HepG2 (cell line): ENCODE results near the gene CELF4. TPM values are rescaled to one million over a fixed set of nuclear protein-coding genes. Genes with fewer than 3 reads are reported as not detected.

Experiments used
- ATAC-seq: fragments of 200-7000 bp; cut with Tn5 transposase; 3 replicates; pipeline ENCODE4 v1.9.1; 2020; ENCODE audit warnings: mild to moderate bottlenecking, moderate library complexity
- BruUV-seq: library from RNA; stranded (reverse); fragments of 400-500 nt; replicated peaks from 2 replicates; lab custom pipeline; 2021; lab: Mats Ljungman, UMichigan
- CTCF ChIA-PET: fragments of 300-600 bp; formaldehyde crosslinking; extraction: SDS; loops from one replicate; lab custom pipeline; 2021; ENCODE audit warnings: low total read pairs, inconsistent platforms, low intra/inter-chr PET ratio; lab: Yijun Ruan, JAX
- POLR2A ChIA-PET: fragments of 350-600 bp; sonication (Branson Sonifier 250); formaldehyde crosslinking; loops from one replicate; lab custom pipeline; 2020; ENCODE audit warnings: antibody characterized with exemption, inconsistent platforms; lab: Yijun Ruan, JAX
- DNase-seq: peaks from one replicate; pipeline ENCODE4 v3.0.0-alpha.2; 2015; ENCODE audit warnings: low spot score
- FAIRE-seq: peaks from 3 replicates; lab custom pipeline; 2011; peaks lifted over from hg19 to GRCh38; lab: Jason Lieb, UNC
- H2AFZ ChIP-seq: one replicate; pipeline ENCODE4 v1.6.1; 2011; ENCODE audit warnings: low read length, inconsistent platforms
- H3K27ac ChIP-seq: fragments of 300-600 bp; 3 replicates; pipeline ENCODE4 v1.8.0; 2011; ENCODE audit warnings: mixed run types, mild to moderate bottlenecking, mixed read lengths, low read length, inconsistent platforms; ENCODE audit not compliant: insufficient read depth; ENCODE audit errors: extremely low read length
- H3K27me3 ChIP-seq, 2 experiments: fragments of 200-600 bp in 1 of 2; 2 replicates in 1 of 2; 3 replicates in 1 of 2; pipeline versions ENCODE4 v1.6.0 to v1.8.0; 2011; ENCODE audit warnings: low read length in 2 of 2, mild to moderate bottlenecking in 2 of 2, moderate library complexity in 2 of 2, inconsistent platforms in 1 of 2; ENCODE audit not compliant: insufficient read depth in 2 of 2, control insufficient read depth in 1 of 2
- H3K36me3 ChIP-seq, 2 experiments: fragments of 200-600 bp in 1 of 2; replicated peaks in 1 of 2; 2 replicates in 1 of 2; 3 replicates in 1 of 2; pipeline versions ENCODE4 v1.5.1 to v1.8.0; 2011; ENCODE audit warnings: low read length in 2 of 2, inconsistent platforms in 1 of 2; ENCODE audit not compliant: insufficient read depth in 2 of 2, control insufficient read depth in 1 of 2
- H3K4me1 ChIP-seq: 2 replicates; pipeline ENCODE4 v1.5.1; 2012; ENCODE audit warnings: low read length, inconsistent platforms; ENCODE audit not compliant: insufficient read depth
- H3K4me2 ChIP-seq: 2 replicates; pipeline ENCODE4 v1.6.0; 2011; ENCODE audit warnings: low read depth, low read length, inconsistent platforms
- H3K4me3 ChIP-seq, 3 experiments: fragments of 200-600 bp in 1 of 3; sonication (generic), shearing (Covaris generic) in 1 of 3; replicated peaks in 1 of 3; 2 replicates each; pipeline ENCODE4 v1.5.1; 2011 to 2016; ENCODE audit warnings: low read length in 3 of 3, inconsistent platforms in 2 of 3, low read depth in 2 of 3, mild to moderate bottlenecking in 2 of 3, control low read depth in 1 of 3, mixed read lengths in 1 of 3; ENCODE audit not compliant: insufficient read depth in 1 of 3
- H3K79me2 ChIP-seq: one replicate; pipeline ENCODE4 v1.6.1; 2011; ENCODE audit warnings: low read length, inconsistent platforms; ENCODE audit not compliant: insufficient read depth
- H3K9ac ChIP-seq: 2 replicates; pipeline ENCODE4 v1.6.0; 2011; ENCODE audit warnings: mild to moderate bottlenecking, low read depth, low read length, inconsistent platforms; ENCODE audit not compliant: insufficient read depth
- H3K9me3 ChIP-seq: 2 replicates; pipeline ENCODE4 v1.5.1; 2012; ENCODE audit warnings: mild to moderate bottlenecking, low read length
- H4K20me1 ChIP-seq: 2 replicates; pipeline ENCODE4 v1.6.0; 2011; ENCODE audit warnings: inconsistent platforms, mild to moderate bottlenecking, low read length, moderate library complexity; ENCODE audit not compliant: insufficient read depth
- CENPX ChIP-seq: sonication (generic); formaldehyde crosslinking; IDR thresholded peaks from 2 replicates; pipeline ENCODE4 v1.9.0; 2021; ENCODE audit warnings: mild to moderate bottlenecking, missing genetic modification reagents, moderate library complexity
- CSRNP1 ChIP-seq: sonication (generic); formaldehyde crosslinking; IDR thresholded peaks from 2 replicates; pipeline ENCODE4 v1.8.1; 2023; ENCODE audit warnings: mild to moderate bottlenecking, missing genetic modification reagents
- IRF2 ChIP-seq: IDR thresholded peaks from 2 replicates; pipeline ENCODE4 v1.6.1; 2018; ENCODE audit warnings: missing genetic modification reagents, missing compliant biosample characterization
- MBNL3 ChIP-seq: fragments of 250-450 bp; sonication (Bioruptor Pico); conservative IDR thresholded peaks from 2 replicates; pipeline ENCODE4 v1.8.0; 2022; ENCODE audit warnings: mild to moderate bottlenecking, inconsistent platforms
- MNT ChIP-seq: fragments of 450-650 bp; IDR thresholded peaks from 2 replicates; pipeline ENCODE4 v1.6.1; 2016
- NFRKB ChIP-seq: fragments of 450-650 bp; IDR thresholded peaks from 2 replicates; pipeline ENCODE4 v1.6.1; 2017
- PHF20 ChIP-seq: sonication (generic); formaldehyde crosslinking; IDR thresholded peaks from 2 replicates; pipeline ENCODE4 v1.5.0; 2020; ENCODE audit warnings: mild to moderate bottlenecking, missing genetic modification reagents
- PRDM4 ChIP-seq: sonication (generic); formaldehyde crosslinking; IDR thresholded peaks from 2 replicates; pipeline ENCODE4 v1.9.0; 2021; ENCODE audit warnings: missing genetic modification reagents, borderline replicate concordance
- SETDB1 ChIP-seq: sonication (generic); formaldehyde crosslinking; IDR thresholded peaks from 2 replicates; pipeline ENCODE4 v1.5.1; 2020; ENCODE audit warnings: missing genetic modification reagents, mild to moderate bottlenecking, borderline replicate concordance
- SP5 ChIP-seq: IDR thresholded peaks from 2 replicates; pipeline ENCODE4 v1.6.1; 2016; ENCODE audit warnings: low read depth, borderline replicate concordance
- YEATS4 ChIP-seq: sonication (generic); formaldehyde crosslinking; IDR thresholded peaks from 2 replicates; pipeline ENCODE4 v1.4.0; 2020; ENCODE audit warnings: missing genetic modification reagents, borderline replicate concordance
- ZNF501 ChIP-seq: sonication (generic); formaldehyde crosslinking; IDR thresholded peaks from 2 replicates; pipeline ENCODE4 v1.5.1; 2020; ENCODE audit warnings: mild to moderate bottlenecking, moderate library complexity, missing genetic modification reagents
- ZNF768 ChIP-seq: sonication (generic); formaldehyde crosslinking; IDR thresholded peaks from 2 replicates; pipeline ENCODE4 v1.4.0; 2020; ENCODE audit warnings: missing genetic modification reagents
- ZNF83 ChIP-seq: sonication (generic); formaldehyde crosslinking; IDR thresholded peaks from 2 replicates; pipeline ENCODE4 v1.4.0; 2020; ENCODE audit warnings: missing genetic modification reagents, mild to moderate bottlenecking, borderline replicate concordance
- ZSCAN25 ChIP-seq: sonication (generic); formaldehyde crosslinking; IDR thresholded peaks from 2 replicates; pipeline ENCODE4 v1.8.0; 2022; ENCODE audit warnings: mild to moderate bottlenecking, missing genetic modification reagents
- WGBS: methylation state at CpG from one replicate; pipeline ENCODE4 v1.1.6; 2017; ENCODE audit warnings: low lambda C conversion rate; 5-methylcytosine and 5-hydroxymethylcytosine counted together
- in situ Hi-C: cut with HindIII; loops from 2 replicates; pipeline ENCODE4 v1.10.0; 2017; ENCODE audit warnings: low pct_unique_long_range_greater_than_20kb; ENCODE audit not compliant: extremely low pct_ligation_motif_present
- intact Hi-C: fragments of 100-400 bp; cut with micrococcal nuclease; formaldehyde crosslinking; loops from one replicate; pipeline ENCODE4 v1.10.0; 2022; ENCODE audit not compliant: unreplicated experiment
- polyA plus RNA-seq, 8 experiments: library from polyadenylated mRNA; depleted of rRNA in 3 of 8; stranded (reverse) in 7 of 8; unstranded in 1 of 8; fragments of >200 nt; fragmentation: Illumina TruSeq in 4 of 8; extraction: Trizol in 4 of 8; gene quantifications; 2 replicates each; pipeline versions ENCODE4 v1.2.1 to v1.2.3, GENCODE V29; 2011 to 2016; ENCODE audit warnings: low read depth in 4 of 8, missing spikeins in 1 of 8, mixed read lengths in 1 of 8; ENCODE audit not compliant: insufficient read depth in 1 of 8
- total RNA-seq, 5 experiments: library from RNA; depleted of rRNA; stranded (reverse); fragments of >200 nt; fragmentation: Illumina TruSeq; extraction: Trizol; gene quantifications; 2 replicates each; pipeline ENCODE4 v1.2.3, GENCODE V29; 2016; ENCODE audit warnings: low read depth in 1 of 5

CELF4 gene
- total and polyA plus RNA-seq, 2 of the 13 experiments (the other 11 are each of a cell fraction or from before 2014, with no cell fraction given): not detected

- ATAC-seq (no peak), DNase-seq (no peak), FAIRE-seq (no peak)
- H3K9me3 ChIP-seq: no peaks in the 10 kb centered on the region
- H3K79me2 ChIP-seq: no peaks in the 10 kb centered on the region
- H2AFZ ChIP-seq: no peak overlapping the region
- no peaks in the 10 kb centered on the region for H3K36me3 ChIP-seq
- no peaks in the 10 kb centered on the region for H3K4me1 ChIP-seq
- H4K20me1 ChIP-seq: no peaks in the 10 kb centered on the region
- H3K4me2 ChIP-seq: no peak overlapping the region
- no peak overlapping the region for H3K4me3 ChIP-seq
- H3K9ac ChIP-seq: no peak overlapping the region
- 22% methylated on average over 17 of the region's 17 CpGs for WGBS
- CTCF ChIA-PET: no interaction called here
- intact Hi-C loops: loop anchor here (10.0 kb wide), 1 partner anchor 99 kb away; no protein-coding TSS in a partner anchor
- peaks cover 4 to 35% of the 10 kb centered on the region in 2 experiments; a peak in 3 of 5 replicates for H3K27me3 ChIP-seq
- in situ Hi-C loops: loop anchor here (25.0 kb wide), 1 partner anchor 547 kb away; no protein-coding TSS in a partner anchor
- POLR2A ChIA-PET: no interaction called here
- BruUV-seq: no TSS peak
- H3K27ac ChIP-seq: no peak overlapping the region
- no peak for TF ChIP-seq ZSCAN25
- no peak for TF ChIP-seq PHF20
- no peak for TF ChIP-seq SETDB1 (CRISPR knock-in tag)
- TF ChIP-seq YEATS4 (CRISPR knock-in tag): no peak
- TF ChIP-seq NFRKB: no peak
- no peak for TF ChIP-seq MNT
- no peak for TF ChIP-seq CENPX (CRISPR knock-in tag)
- no peak for TF ChIP-seq ZNF501 (CRISPR knock-in tag)
- TF ChIP-seq PRDM4 (CRISPR knock-in tag): no peak
- TF ChIP-seq IRF2 (CRISPR knock-in tag): no peak
- no peak for TF ChIP-seq CSRNP1 (CRISPR knock-in tag)
- no peak for TF ChIP-seq SP5 (CRISPR knock-in tag)
- TF ChIP-seq MBNL3 (CRISPR knock-in tag): no peak
- no peak for TF ChIP-seq ZNF768 (CRISPR knock-in tag)
- TF ChIP-seq ZNF83: no peak
These were observed 81.4 kb downstream of the CELF4 start for GRCh38 chr18:37483984-37484819.
